ENCODE measurements around the gene SPAG8. TPM values are rescaled to one million over a fixed set of nuclear protein-coding genes. Genes with fewer than 3 reads are reported as not detected.

SPAG8 gene
- total RNA-seq, 4 donors from 2014 or later, result 0.65 to 2.8 (median 2.0) TPM; not detected in 1

- ATAC-seq (ENCODE audit: low FRiP score) (no peak), DNase-seq (ENCODE audit: low spot score) (no peak)
- TF ChIP-seq CTCF (IDR thresholded peaks at IDR 0.05), result no peak
Observed at GRCh38 chr9:35839926-35840325, 27.9 kb upstream of the SPAG8 start.

- DNase-seq (ENCODE audit: low spot score) (no peak), ATAC-seq (ENCODE audit: low FRiP score) (no peak)
- no peak for TF ChIP-seq CTCF (IDR thresholded peaks at IDR 0.05)
Observed at GRCh38 chr9:35836595-35836994, 24.5 kb upstream of the SPAG8 start.

GRCh38 chr9:35835766-35836165 lies 23.7 kb upstream of the SPAG8 start:
- TF ChIP-seq CTCF (IDR thresholded peaks at IDR 0.05), result no peak
- no peak for ATAC-seq (ENCODE audit: low FRiP score)
- no peak for DNase-seq (ENCODE audit: low spot score)

- TF ChIP-seq CTCF (IDR thresholded peaks at IDR 0.05), result no peak
- DNase-seq (ENCODE audit: low spot score) (no peak), ATAC-seq (ENCODE audit: low FRiP score) (no peak)
Observed at GRCh38 chr9:35835216-35835632, 23.2 kb upstream of the SPAG8 start.

- no peak for TF ChIP-seq CTCF (IDR thresholded peaks at IDR 0.05)
- no peak for DNase-seq (ENCODE audit: low spot score)
- no peak for ATAC-seq (ENCODE audit: low FRiP score)
Observed at GRCh38 chr9:35834260-35835215, 22.5 kb upstream of the SPAG8 start.

GRCh38 chr9:35832814-35833213 lies 20.8 kb upstream of the SPAG8 start:
- ATAC-seq (ENCODE audit: low FRiP score), result no peak
- no peak for DNase-seq (ENCODE audit: low spot score)
- no peak for TF ChIP-seq CTCF (IDR thresholded peaks at IDR 0.05)

GRCh38 chr9:35831040-35831439 lies 19.0 kb upstream of the SPAG8 start:
- DNase-seq (ENCODE audit: low spot score) (no peak), ATAC-seq (ENCODE audit: low FRiP score) (no peak)
- TF ChIP-seq CTCF (IDR thresholded peaks at IDR 0.05), result no peak

Measured in omental fat pad (tissue), 4 donors.